Fibroblast of lung (primary cell): Measurements from ENCODE around the gene AKAP9. TPM values are rescaled to one million over a fixed set of nuclear protein-coding genes. Genes with fewer than 3 reads are reported as not detected.
A peak's percentile ranks its signal among the peaks of the same experiment; 100 is the strongest.

Source experiments
- DNase-seq, 2 donors: peaks; one replicate each; pipeline versions ENCODE4 v3.0.0 to v3.0.0-alpha.2; 2010; ENCODE audit warnings: low read depth in 2 of 2
- H2AFZ ChIP-seq: 2 replicates; pipeline ENCODE4 v1.5.1; 2012; ENCODE audit warnings: low read length, control low read depth, inconsistent platforms
- H3K27ac ChIP-seq: 2 replicates; pipeline ENCODE4 v1.5.1; 2011; ENCODE audit warnings: low read length, control low read depth; ENCODE audit not compliant: insufficient read depth
- H3K27me3 ChIP-seq: 2 replicates; pipeline ENCODE4 v1.5.1; 2011; ENCODE audit warnings: mild to moderate bottlenecking, low read length; ENCODE audit not compliant: control insufficient read depth, insufficient read depth
- H3K36me3 ChIP-seq: 2 replicates; pipeline ENCODE4 v1.5.1; 2011; ENCODE audit warnings: low read length; ENCODE audit not compliant: control insufficient read depth, insufficient read depth
- H3K4me1 ChIP-seq: 2 replicates; pipeline ENCODE4 v1.5.1; 2011; ENCODE audit warnings: low read length; ENCODE audit not compliant: control insufficient read depth, insufficient read depth; ENCODE audit errors: extremely low read depth
- H3K4me2 ChIP-seq: 2 replicates; pipeline ENCODE4 v1.5.1; 2011; ENCODE audit warnings: low read length, control low read depth; ENCODE audit not compliant: insufficient read depth; ENCODE audit errors: extremely low read depth
- H3K4me3 ChIP-seq, 4 experiments: fragments of 200-600 bp in 1 of 4; sonication (generic) in 1 of 4; replicated peaks in 1 of 4; 2 replicates each; pipeline ENCODE4 v1.5.1; 2011 to 2016; ENCODE audit warnings: low read length in 4 of 4, low read depth in 3 of 4, mild to moderate bottlenecking in 3 of 4, control low read depth in 2 of 4, inconsistent platforms in 1 of 4, mixed read lengths in 1 of 4; ENCODE audit not compliant: insufficient read depth in 1 of 4; ENCODE audit errors: control extremely low read depth in 1 of 4
- H3K79me2 ChIP-seq: 2 replicates; pipeline ENCODE4 v1.5.1; 2012; ENCODE audit warnings: mild to moderate bottlenecking, low read length, inconsistent platforms; ENCODE audit not compliant: control insufficient read depth, insufficient read depth
- H3K9ac ChIP-seq: 2 replicates; pipeline ENCODE4 v1.5.1; 2011; ENCODE audit warnings: mild to moderate bottlenecking, low read length, control low read depth; ENCODE audit not compliant: insufficient read depth
- H3K9me3 ChIP-seq: 2 replicates; pipeline ENCODE4 v1.5.1; 2012; ENCODE audit warnings: low read depth, low read length; ENCODE audit not compliant: control insufficient read depth, insufficient read depth
- H4K20me1 ChIP-seq: 2 replicates; pipeline ENCODE4 v1.5.1; 2011; ENCODE audit warnings: low read length; ENCODE audit not compliant: control insufficient read depth, insufficient read depth; ENCODE audit errors: extremely low read depth
- CTCF ChIP-seq, 2 donors: IDR thresholded peaks in 1 of 2; conservative IDR thresholded peaks in 1 of 2; 1 replicate in 1 of 2; 2 replicates in 1 of 2; pipeline ENCODE4 v1.5.1; 2011 to 2012; ENCODE audit warnings: low read length in 2 of 2, control low read depth in 1 of 2, inconsistent platforms in 1 of 2, low read depth in 1 of 2, mild to moderate bottlenecking in 1 of 2
- EZH2 ChIP-seq: IDR thresholded peaks from 2 replicates; pipeline ENCODE4 v1.5.1; 2012; ENCODE audit warnings: low read length, control low read depth, mild to moderate bottlenecking; ENCODE audit errors: missing control alignments
- polyA plus RNA-seq, 2 donors: library from polyadenylated mRNA; depleted of rRNA in 1 of 2; stranded (reverse) in 1 of 2; unstranded in 1 of 2; fragments of >200 nt; gene quantifications; 2 replicates each; pipeline ENCODE4 v1.2.1, GENCODE V29; 2011 to 2012; ENCODE audit warnings: missing spikeins in 1 of 2
- total RNA-seq: library from RNA; depleted of rRNA; stranded (reverse); fragments of >200 nt; gene quantifications from 2 replicates; pipeline ENCODE4 v1.2.1, GENCODE V29; 2014

Gene AKAP9
- total and polyA plus RNA-seq, 2 donors (not counting 1 experiment from before 2014, with no cell fraction given): 16.6 to 46.6 TPM

GRCh38 chr7:92043637-92044036 lies 103.0 kb downstream of the AKAP9 start:
- H3K9me3 ChIP-seq: no peaks in the 10 kb centered on the region
- no peak overlapping the region for H3K4me2 ChIP-seq
- no peaks in the 10 kb centered on the region for H3K79me2 ChIP-seq
- H3K27me3 ChIP-seq: no peaks in the 10 kb centered on the region
- no peaks in the 10 kb centered on the region for H4K20me1 ChIP-seq
- no peak overlapping the region for H3K9ac ChIP-seq
- H2AFZ ChIP-seq: no peak overlapping the region
- no peaks in the 10 kb centered on the region for H3K4me1 ChIP-seq
- no peak for TF ChIP-seq EZH2
- no peak for TF ChIP-seq CTCF (conservative IDR thresholded peaks at IDR 0.05 in 1 of 2, IDR thresholded peaks at IDR 0.05 in 1 of 2; ENCODE audit: low read depth in 1 of 2, low read length in 2 of 2)
- H3K36me3 ChIP-seq: peaks cover 4% of the 10 kb centered on the region
- no peak overlapping the region for H3K4me3 ChIP-seq
- no peak overlapping the region for H3K27ac ChIP-seq
- peak in 1 of 2 donors; percentile 22 for DNase-seq

- H3K27ac ChIP-seq: no peak overlapping the region
- no peak overlapping the region for H3K4me3 ChIP-seq
- no peaks in the 10 kb centered on the region for H3K9me3 ChIP-seq
- no peaks in the 10 kb centered on the region for H3K27me3 ChIP-seq
- H3K4me2 ChIP-seq: no peak overlapping the region
- H2AFZ ChIP-seq: no peak overlapping the region
- no peak for DNase-seq
- no peak for TF ChIP-seq EZH2
- H3K4me1 ChIP-seq: no peaks in the 10 kb centered on the region
- no peak overlapping the region for H3K9ac ChIP-seq
- no peaks in the 10 kb centered on the region for H4K20me1 ChIP-seq
- no peaks in the 10 kb centered on the region for H3K79me2 ChIP-seq
- peaks cover 4% of the 10 kb centered on the region for H3K36me3 ChIP-seq
Observed at GRCh38 chr7:92044148-92044547, 103.5 kb downstream of the AKAP9 start.

- H3K4me2 ChIP-seq: no peak overlapping the region
- H3K4me3 ChIP-seq: no peak overlapping the region
- TF ChIP-seq EZH2 (no peak), CTCF (conservative IDR thresholded peaks at IDR 0.05 in 1 of 2, IDR thresholded peaks at IDR 0.05 in 1 of 2; ENCODE audit: low read depth in 1 of 2, low read length in 2 of 2) (no peak)
- DNase-seq: no peak
- no peak overlapping the region for H2AFZ ChIP-seq
- no peaks in the 10 kb centered on the region for H3K9me3 ChIP-seq
- no peak overlapping the region for H3K9ac ChIP-seq
- H3K4me1 ChIP-seq: no peaks in the 10 kb centered on the region
- H3K36me3 ChIP-seq: peaks cover 4% of the 10 kb centered on the region
- no peak overlapping the region for H3K27ac ChIP-seq
- H3K79me2 ChIP-seq: no peaks in the 10 kb centered on the region
- H4K20me1 ChIP-seq: no peaks in the 10 kb centered on the region
- no peaks in the 10 kb centered on the region for H3K27me3 ChIP-seq
Observed at GRCh38 chr7:92044940-92045339, 104.3 kb downstream of the AKAP9 start.
